GM23248 (cell line): ENCODE data around the gene AOPEP.

Experiments used
- EZH2 ChIP-seq: fragments of 200-600 bp; sonication (generic); IDR thresholded peaks from 2 replicates; pipeline ENCODE4 v1.6.1; 2018; ENCODE audit warnings: antibody characterized with exemption, mild to moderate bottlenecking; ENCODE audit not compliant: insufficient read depth, poor library complexity, severe bottlenecking
- EZH2phosphoT487 ChIP-seq: fragments of 200-600 bp; sonication (generic); IDR thresholded peaks from 2 replicates; pipeline ENCODE4 v1.6.1; 2018; ENCODE audit warnings: antibody characterized with exemption, moderate library complexity, mild to moderate bottlenecking, low read depth; ENCODE audit not compliant: insufficient read depth

- TF ChIP-seq EZH2 (no peak), EZH2phosphoT487 (no peak)
Observed at GRCh38 chr9:95086564-95086955, 360.1 kb downstream of the AOPEP start.
